H9 (cell line): ENCODE data around the gene PEDS1. TPM values are rescaled to one million over a fixed set of nuclear protein-coding genes. Genes with fewer than 3 reads are reported as not detected.

Source experiments
- DNase-seq: peaks from one replicate; pipeline ENCODE4 v3.0.0-alpha.2; 2017
- H2AFZ ChIP-seq: one replicate; pipeline ENCODE4 v1.6.1; 2013; ENCODE audit warnings: mild to moderate bottlenecking, low read length, control low read depth, moderate library complexity
- H2AK5ac ChIP-seq: 2 replicates; pipeline ENCODE4 v1.6.1; 2013; ENCODE audit warnings: low read length, control low read depth, mixed read lengths; ENCODE audit not compliant: insufficient read length
- H2BK120ac ChIP-seq: one replicate; pipeline ENCODE4 v1.6.1; 2013; ENCODE audit warnings: low read depth, mild to moderate bottlenecking, low read length, control low read depth, inconsistent platforms; ENCODE audit not compliant: poor library complexity, severe bottlenecking
- H2BK12ac ChIP-seq: 2 replicates; pipeline ENCODE4 v1.6.1; 2013; ENCODE audit warnings: low read length, control low read depth, mixed read lengths, low read depth; ENCODE audit not compliant: insufficient read length
- H2BK15ac ChIP-seq: 2 replicates; pipeline ENCODE4 v1.6.1; 2013; ENCODE audit warnings: low read depth, low read length, control low read depth
- H2BK20ac ChIP-seq: one replicate; pipeline ENCODE4 v1.6.1; 2013; ENCODE audit warnings: low read depth, mild to moderate bottlenecking, low read length, control low read depth, inconsistent platforms; ENCODE audit not compliant: poor library complexity, severe bottlenecking
- H2BK5ac ChIP-seq: 2 replicates; pipeline ENCODE4 v1.6.1; 2013; ENCODE audit warnings: low read length, control low read depth, mixed read lengths; ENCODE audit not compliant: insufficient read length
- H3K14ac ChIP-seq: 2 replicates; pipeline ENCODE4 v1.6.1; 2013; ENCODE audit warnings: low read length, control low read depth; ENCODE audit not compliant: insufficient read depth
- H3K18ac ChIP-seq: 2 replicates; pipeline ENCODE4 v1.6.1; 2013; ENCODE audit warnings: low read depth, mild to moderate bottlenecking, mixed read lengths, low read length, control low read depth; ENCODE audit not compliant: insufficient read length
- H3K23ac ChIP-seq: 2 replicates; pipeline ENCODE4 v1.6.1; 2013; ENCODE audit warnings: low read length, control low read depth, mixed read lengths, low read depth; ENCODE audit not compliant: insufficient read length
- H3K23me2 ChIP-seq: 2 replicates; pipeline ENCODE4 v1.6.1; 2013; ENCODE audit warnings: low read depth, mild to moderate bottlenecking, mixed read lengths, low read length, control low read depth; ENCODE audit not compliant: insufficient read length, poor library complexity, severe bottlenecking
- H3K27ac ChIP-seq: 2 replicates; pipeline ENCODE4 v1.5.1; 2013; ENCODE audit warnings: low read length, control low read depth, mixed read lengths, low read depth; ENCODE audit not compliant: insufficient read length
- H3K27me3 ChIP-seq: 2 replicates; pipeline ENCODE4 v1.6.1; 2013; ENCODE audit warnings: low read length, control low read depth, inconsistent platforms; ENCODE audit not compliant: insufficient read depth
- H3K4ac ChIP-seq: 2 replicates; pipeline ENCODE4 v1.6.1; 2013; ENCODE audit warnings: low read depth, mild to moderate bottlenecking, control low read depth, inconsistent platforms, low read length, moderate library complexity
- H3K4me1 ChIP-seq: 2 replicates; pipeline ENCODE4 v1.6.1; 2013; ENCODE audit warnings: low read length, control low read depth, inconsistent platforms; ENCODE audit not compliant: insufficient read depth
- H3K4me2 ChIP-seq: 2 replicates; pipeline ENCODE4 v1.6.1; 2013; ENCODE audit warnings: low read length, control low read depth, mixed read lengths; ENCODE audit not compliant: insufficient read length, insufficient read depth
- H3K56ac ChIP-seq: 2 replicates; pipeline ENCODE4 v1.6.1; 2013; ENCODE audit warnings: low read depth, mild to moderate bottlenecking, mixed read lengths, low read length, control low read depth; ENCODE audit not compliant: insufficient read length
- H3K79me1 ChIP-seq: 2 replicates; pipeline ENCODE4 v1.6.1; 2013; ENCODE audit warnings: low read depth, mild to moderate bottlenecking, moderate library complexity, low read length, control low read depth, inconsistent platforms; ENCODE audit not compliant: insufficient read depth, poor library complexity, severe bottlenecking
- H3K79me2 ChIP-seq: 2 replicates; pipeline ENCODE4 v1.6.1; 2013; ENCODE audit warnings: low read length, control low read depth, inconsistent platforms; ENCODE audit not compliant: insufficient read depth
- H3K9ac ChIP-seq: 2 replicates; pipeline ENCODE4 v1.6.1; 2013; ENCODE audit warnings: low read length, control low read depth, mixed read lengths; ENCODE audit not compliant: insufficient read length; ENCODE audit errors: extremely low read depth
- H3K9me3 ChIP-seq: one replicate; pipeline ENCODE4 v1.6.1; 2013; ENCODE audit warnings: low read depth, low read length, inconsistent platforms; ENCODE audit not compliant: control insufficient read depth
- H3T11ph ChIP-seq: one replicate; pipeline ENCODE4 v1.6.1; 2013; ENCODE audit warnings: mild to moderate bottlenecking, low read length, control low read depth, inconsistent platforms
- H4K20me1 ChIP-seq: one replicate; pipeline ENCODE4 v1.6.1; 2013; ENCODE audit not compliant: control insufficient read depth, insufficient read length, insufficient read depth
- H4K5ac ChIP-seq: 2 replicates; pipeline ENCODE4 v1.6.1; 2013; ENCODE audit warnings: low read depth, mild to moderate bottlenecking, mixed read lengths, low read length, control low read depth; ENCODE audit not compliant: insufficient read length
- H4K8ac ChIP-seq: replicated peaks from 2 replicates; pipeline ENCODE4 v1.6.1; 2013; ENCODE audit warnings: low read length, control low read depth, mixed read lengths, low read depth; ENCODE audit not compliant: insufficient read length
- H4K91ac ChIP-seq: 2 replicates; pipeline ENCODE4 v1.6.1; 2013; ENCODE audit warnings: low read depth, mild to moderate bottlenecking, moderate library complexity, mixed read lengths, low read length, control low read depth; ENCODE audit not compliant: insufficient read length
- H3K27ac Mint-ChIP-seq, 3 experiments: 2 replicates in 2 of 3; 3 replicates in 1 of 3; pipeline ENCODE4 v1.8.0; 2020 to 2021; ENCODE audit warnings: mixed read lengths in 3 of 3, mild to moderate bottlenecking in 1 of 3, moderate library complexity in 1 of 3
- H3K27me3 Mint-ChIP-seq: 2 replicates; pipeline ENCODE4 v1.8.0; 2021; ENCODE audit warnings: low read depth, mild to moderate bottlenecking, moderate library complexity, mixed read lengths
- H3K36me3 Mint-ChIP-seq, 3 experiments: 2 replicates in 2 of 3; 3 replicates in 1 of 3; pipeline ENCODE4 v1.8.0; 2020 to 2021; ENCODE audit warnings: low read depth in 3 of 3, mixed read lengths in 3 of 3; ENCODE audit not compliant: insufficient read depth in 1 of 3
- H3K4me1 Mint-ChIP-seq, 2 experiments: 2 replicates each; pipeline ENCODE4 v1.8.0; 2020; ENCODE audit warnings: mixed read lengths in 2 of 2
- H3K4me3 Mint-ChIP-seq, 2 experiments: 2 replicates in 1 of 2; 3 replicates in 1 of 2; pipeline ENCODE4 v1.8.0; 2020 to 2021; ENCODE audit warnings: mild to moderate bottlenecking in 2 of 2, mixed read lengths in 2 of 2, moderate library complexity in 1 of 2
- H3K9me3 Mint-ChIP-seq, 2 experiments: 2 replicates in 1 of 2; 3 replicates in 1 of 2; pipeline ENCODE4 v1.8.0; 2020; ENCODE audit warnings: mild to moderate bottlenecking in 2 of 2, mixed read lengths in 2 of 2, moderate library complexity in 1 of 2
- CTCF ChIP-seq: fragments of 200-600 bp; sonication (generic); conservative IDR thresholded peaks from 3 replicates; pipeline ENCODE4 v1.8.0; 2021; ENCODE audit warnings: antibody characterized with exemption, mild to moderate bottlenecking
- WGBS: extraction: QIAGEN DNeasy Blood & Tissue Kit; methylation state at CpG from one replicate; pipeline ENCODE4 v1.1.7; 2013; ENCODE audit warnings: missing lambda C conversion rate, low lambda C conversion rate, mixed read lengths; ENCODE audit not compliant: insufficient read length; ENCODE audit errors: extremely low coverage; 5-methylcytosine and 5-hydroxymethylcytosine counted together
- total RNA-seq: library from RNA; stranded (reverse); gene quantifications from 2 replicates; pipeline ENCODE4 v1.2.1, GENCODE V29; 2021

PEDS1 gene
- total RNA-seq, 1 experiment from 2014 or later = 29.3 TPM

- Mint-ChIP-seq H3K36me3 (peaks cover 26 to 63% (median 59%) of the 10 kb centered on the region in 3 experiments), H3K27ac (no peak overlapping the region; a peak in 1 of 7 replicates), H3K27me3 (no peaks in the 10 kb centered on the region), H3K4me1 (peaks cover 3 to 4% of the 10 kb centered on the region in 2 experiments; a peak in 3 of 4 replicates), H3K9me3 (no peaks in the 10 kb centered on the region), H3K4me3 (no peak overlapping the region)
- no peaks in the 10 kb centered on the region for H4K20me1 ChIP-seq
- no peak overlapping the region for H2BK20ac ChIP-seq
- H3K56ac ChIP-seq = no peak overlapping the region
- no peaks in the 10 kb centered on the region for H3K4me1 ChIP-seq
- H3K79me2 ChIP-seq = no peaks in the 10 kb centered on the region
- H2BK12ac ChIP-seq = no peak overlapping the region
- H4K5ac ChIP-seq = no peak overlapping the region
- no peaks in the 10 kb centered on the region for H3K79me1 ChIP-seq
- no peak overlapping the region for H4K91ac ChIP-seq
- no peak overlapping the region for H2AK5ac ChIP-seq
- H3K23me2 ChIP-seq = no peaks in the 10 kb centered on the region
- no CpG with 5 or more reads among the region's 4 CpGs for WGBS
- no peak overlapping the region for H3T11ph ChIP-seq
- no peak overlapping the region for H3K4me2 ChIP-seq
- no peak for DNase-seq
- H2BK15ac ChIP-seq = no peak overlapping the region
- H3K18ac ChIP-seq = no peak overlapping the region
- H3K14ac ChIP-seq = no peak overlapping the region
- no peaks in the 10 kb centered on the region for H3K27me3 ChIP-seq
- no peak overlapping the region for H4K8ac ChIP-seq
- H3K9me3 ChIP-seq = no peaks in the 10 kb centered on the region
- H3K4ac ChIP-seq = no peak overlapping the region
- no peak for TF ChIP-seq CTCF
- H2AFZ ChIP-seq = no peak overlapping the region
- no peak overlapping the region for H3K9ac ChIP-seq
- H2BK5ac ChIP-seq = no peak overlapping the region
- no peak overlapping the region for H3K23ac ChIP-seq
- no peak overlapping the region for H2BK120ac ChIP-seq
- H3K27ac ChIP-seq = no peak overlapping the region
Measured at GRCh38 chr20:50130995-50131394, 22.5 kb downstream of the PEDS1 start.
